K562 (cell line): ENCODE results near the gene ZDHHC17. TPM values are rescaled to one million over a fixed set of nuclear protein-coding genes. Genes with fewer than 3 reads are reported as not detected.

Experiments
- BRF1 ChIP-seq: IDR thresholded peaks from 3 replicates; pipeline ENCODE4 v1.6.1; 2011; ENCODE audit warnings: borderline replicate concordance, mild to moderate bottlenecking; ENCODE audit not compliant: insufficient read length; ENCODE audit errors: extremely low read depth
- CBX5 ChIP-seq: IDR thresholded peaks from 2 replicates; pipeline ENCODE4 v1.6.1; 2014; ENCODE audit warnings: low read depth, borderline replicate concordance
- ETV5 ChIP-seq: sonication (generic); formaldehyde crosslinking; IDR thresholded peaks from 2 replicates; pipeline ENCODE4 v1.4.0; 2020; ENCODE audit warnings: low read depth, mild to moderate bottlenecking, missing genetic modification reagents
- FIP1L1 ChIP-seq: fragments of 200-400 bp; formaldehyde crosslinking; IDR thresholded peaks from 2 replicates; pipeline ENCODE4 v1.6.1; 2018; ENCODE audit warnings: mild to moderate bottlenecking, low read depth, low read length; ENCODE audit not compliant: poor library complexity, severe bottlenecking
- MTA2 ChIP-seq: fragments of 450-650 bp; IDR thresholded peaks from 2 replicates; pipeline ENCODE4 v1.6.1; 2016; ENCODE audit warnings: low read depth
- MYC ChIP-seq, 2 experiments: fragments of 250-450 bp in 1 of 2; sonication (Bioruptor Pico) in 1 of 2; IDR thresholded peaks; 2 replicates each; pipeline versions ENCODE4 v1.5.1 to v1.6.1; 2012 to 2021; ENCODE audit warnings: low read depth in 2 of 2, borderline replicate concordance in 1 of 2, improper control_type of control experiment in 1 of 2, low read length in 1 of 2, mild to moderate bottlenecking in 1 of 2, moderate library complexity in 1 of 2
- NCOA4 ChIP-seq: fragments of 450-650 bp; IDR thresholded peaks from 2 replicates; pipeline ENCODE4 v1.6.1; 2018; ENCODE audit warnings: mild to moderate bottlenecking; ENCODE audit not compliant: partially characterized antibody
- SAFB2 ChIP-seq: fragments of 200-400 bp; formaldehyde crosslinking; IDR thresholded peaks from 2 replicates; pipeline ENCODE4 v1.6.1; 2018; ENCODE audit warnings: borderline replicate concordance, low read length, low read depth, moderate library complexity; ENCODE audit not compliant: severe bottlenecking
- SIX5 ChIP-seq, 2 experiments: IDR thresholded peaks; 2 replicates each; pipeline ENCODE4 v1.6.1; 2011; ENCODE audit warnings: low read length in 2 of 2, borderline replicate concordance in 1 of 2, low read depth in 1 of 2, mild to moderate bottlenecking in 1 of 2, moderate library complexity in 1 of 2; ENCODE audit not compliant: insufficient read depth in 1 of 2
- SOX6 ChIP-seq: fragments of 450-650 bp; IDR thresholded peaks from 2 replicates; pipeline ENCODE4 v1.6.1; 2014; ENCODE audit warnings: mild to moderate bottlenecking
- TAF15 ChIP-seq: fragments of 200-400 bp; formaldehyde crosslinking; IDR thresholded peaks from 2 replicates; pipeline ENCODE4 v1.6.1; 2017; ENCODE audit warnings: mild to moderate bottlenecking, low read depth, low read length, moderate library complexity
- TARDBP ChIP-seq: fragments of 450-650 bp; IDR thresholded peaks from 2 replicates; pipeline ENCODE4 v1.6.1; 2016
- XRCC4 ChIP-seq: IDR thresholded peaks from one replicate; pipeline ENCODE4 v1.6.1; 2011; ENCODE audit not compliant: insufficient read depth, insufficient read length; ENCODE audit errors: extremely low read depth
- ZFX ChIP-seq: sonication (generic); formaldehyde crosslinking; IDR thresholded peaks from 2 replicates; pipeline ENCODE4 v1.8.0; 2022; ENCODE audit warnings: mild to moderate bottlenecking, missing genetic modification reagents, moderate library complexity
- ZNF274 ChIP-seq: IDR thresholded peaks from 2 replicates; pipeline ENCODE4 v1.6.1; 2011; ENCODE audit warnings: low read depth, mild to moderate bottlenecking, low read length, moderate library complexity, borderline replicate concordance
- ZNF408 ChIP-seq: fragments of 250-450 bp; sonication (Bioruptor Pico); IDR thresholded peaks from 2 replicates; pipeline ENCODE4 v1.4.0; 2020; ENCODE audit warnings: low read depth, mild to moderate bottlenecking, moderate library complexity
- ZNF445 ChIP-seq: fragments of 250-450 bp; sonication (Bioruptor Pico); IDR thresholded peaks from 2 replicates; pipeline ENCODE4 v1.4.0; 2020; ENCODE audit warnings: low read depth, mild to moderate bottlenecking, moderate library complexity
- ZNF764 ChIP-seq: fragments of 250-450 bp; sonication (Bioruptor Pico); IDR thresholded peaks from 2 replicates; pipeline ENCODE4 v1.4.0; 2020; ENCODE audit warnings: low read depth, mild to moderate bottlenecking, moderate library complexity
- polyA plus RNA-seq, 8 experiments: library from polyadenylated mRNA; depleted of rRNA in 4 of 8; stranded (reverse) in 5 of 8; unstranded in 3 of 8; fragments of >200 nt; fragmentation: Nextera tagmentation in 2 of 8; fragmentation: Illumina TruSeq in 1 of 8; extraction: Ambion mirVana in 2 of 8; extraction: Trizol in 1 of 8; gene quantifications; 2 replicates each; pipeline versions ENCODE4 v1.2.1 to v1.2.3, GENCODE V29; 2011 to 2014; ENCODE audit warnings: inconsistent platforms in 1 of 8, missing spikeins in 1 of 8
- total RNA-seq, 7 experiments: library from RNA; depleted of rRNA in 6 of 7; stranded (reverse); fragments of >200 nt in 6 of 7; fragmentation: Illumina TruSeq in 2 of 7; extraction: Trizol in 2 of 7; gene quantifications; 2 replicates each; pipeline versions ENCODE4 v1.2.1 to v1.2.3, GENCODE V29; 2011 to 2021; ENCODE audit warnings: low replicate concordance in 1 of 7
- TF ChIP-seq, protein P1 (sequence below): fragments of 450-650 bp; IDR thresholded peaks from 2 replicates; pipeline ENCODE4 v1.7.0; 2016; ENCODE audit warnings: borderline replicate concordance
- TF ChIP-seq, protein P2 (sequence below): fragments of 250-450 bp; sonication (Bioruptor Pico); IDR thresholded peaks from 2 replicates; pipeline ENCODE4 v1.5.0; 2020; ENCODE audit warnings: mild to moderate bottlenecking
- TF ChIP-seq, protein P3 (sequence below), 2 experiments: fragments of 200-800 bp in 1 of 2; sonication (Bioruptor generic) in 1 of 2; sonication (generic) in 1 of 2; formaldehyde crosslinking in 1 of 2; IDR thresholded peaks in 1 of 2; conservative IDR thresholded peaks in 1 of 2; 2 replicates each; pipeline versions ENCODE4 v1.5.0 to v1.6.1; 2016 to 2020; ENCODE audit warnings: missing compliant biosample characterization in 1 of 2, missing genetic modification characterization in 1 of 2, missing genetic modification reagents in 1 of 2

The ZDHHC17 gene
- total and polyA plus RNA-seq, 9 of the 15 experiments (the other 6 are each of a cell fraction or from before 2014, with no cell fraction given): 6.7 to 66.0 (median 27.5) TPM

DNA sequence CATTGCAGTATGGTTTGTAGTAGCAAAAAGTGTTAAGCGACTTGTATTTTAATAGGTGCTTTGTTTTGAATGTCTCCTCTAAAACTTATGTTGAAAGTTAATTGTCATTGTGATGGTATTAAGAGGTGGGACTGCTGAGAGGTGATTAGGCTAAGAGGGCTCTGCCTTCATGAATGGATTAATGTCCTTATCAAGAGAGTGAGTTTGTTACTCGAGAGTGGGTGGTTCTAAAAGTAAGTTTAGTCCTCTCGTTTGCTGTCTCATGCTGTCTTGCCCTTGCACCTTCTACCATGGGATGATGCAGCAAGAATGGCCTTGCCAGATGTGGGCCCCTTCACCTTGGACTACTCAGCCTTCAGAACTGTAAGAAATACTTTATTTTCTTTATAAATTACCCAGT lies 17.4 kb downstream of the ZDHHC17 start (continued):
- no peak for TF ChIP-seq BRF1
- peak; percentile 35; the same call in 1 of the 2 replicates for TF ChIP-seq ZNF274
- TF ChIP-seq FIP1L1: no peak
- no peak for TF ChIP-seq TARDBP
- TF ChIP-seq, protein P1, sequence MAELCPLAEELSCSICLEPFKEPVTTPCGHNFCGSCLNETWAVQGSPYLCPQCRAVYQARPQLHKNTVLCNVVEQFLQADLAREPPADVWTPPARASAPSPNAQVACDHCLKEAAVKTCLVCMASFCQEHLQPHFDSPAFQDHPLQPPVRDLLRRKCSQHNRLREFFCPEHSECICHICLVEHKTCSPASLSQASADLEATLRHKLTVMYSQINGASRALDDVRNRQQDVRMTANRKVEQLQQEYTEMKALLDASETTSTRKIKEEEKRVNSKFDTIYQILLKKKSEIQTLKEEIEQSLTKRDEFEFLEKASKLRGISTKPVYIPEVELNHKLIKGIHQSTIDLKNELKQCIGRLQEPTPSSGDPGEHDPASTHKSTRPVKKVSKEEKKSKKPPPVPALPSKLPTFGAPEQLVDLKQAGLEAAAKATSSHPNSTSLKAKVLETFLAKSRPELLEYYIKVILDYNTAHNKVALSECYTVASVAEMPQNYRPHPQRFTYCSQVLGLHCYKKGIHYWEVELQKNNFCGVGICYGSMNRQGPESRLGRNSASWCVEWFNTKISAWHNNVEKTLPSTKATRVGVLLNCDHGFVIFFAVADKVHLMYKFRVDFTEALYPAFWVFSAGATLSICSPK: no peak
- TF ChIP-seq MTA2: no peak
- TF ChIP-seq CBX5: no peak
- TF ChIP-seq SAFB2: no peak
- no peak for TF ChIP-seq ZNF408 (CRISPR knock-in tag)
- no peak for TF ChIP-seq ETV5 (CRISPR knock-in tag)
- TF ChIP-seq TAF15: no peak
- TF ChIP-seq SOX6: no peak
- no peak for TF ChIP-seq SIX5 (IDR thresholded peaks at IDR 0.05; ENCODE audit: borderline replicate concordance in 1 of 2, insufficient read depth in 1 of 2, low read depth in 1 of 2, low read length in 2 of 2)
- TF ChIP-seq MYC (IDR thresholded peaks at IDR 0.05; ENCODE audit: low read depth, low read length): no peak
- TF ChIP-seq MYC (CRISPR knock-in tag; IDR thresholded peaks at IDR 0.05; ENCODE audit: borderline replicate concordance, low read depth): no peak
- TF ChIP-seq NCOA4: no peak
- no peak for TF ChIP-seq ZFX
- TF ChIP-seq ZNF764 (CRISPR knock-in tag): no peak
- TF ChIP-seq, protein P2, sequence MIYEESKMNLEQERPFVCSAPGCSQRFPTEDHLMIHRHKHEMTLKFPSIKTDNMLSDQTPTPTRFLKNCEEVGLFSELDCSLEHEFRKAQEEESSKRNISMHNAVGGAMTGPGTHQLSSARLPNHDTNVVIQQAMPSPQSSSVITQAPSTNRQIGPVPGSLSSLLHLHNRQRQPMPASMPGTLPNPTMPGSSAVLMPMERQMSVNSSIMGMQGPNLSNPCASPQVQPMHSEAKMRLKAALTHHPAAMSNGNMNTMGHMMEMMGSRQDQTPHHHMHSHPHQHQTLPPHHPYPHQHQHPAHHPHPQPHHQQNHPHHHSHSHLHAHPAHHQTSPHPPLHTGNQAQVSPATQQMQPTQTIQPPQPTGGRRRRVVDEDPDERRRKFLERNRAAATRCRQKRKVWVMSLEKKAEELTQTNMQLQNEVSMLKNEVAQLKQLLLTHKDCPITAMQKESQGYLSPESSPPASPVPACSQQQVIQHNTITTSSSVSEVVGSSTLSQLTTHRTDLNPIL (CRISPR knock-in tag): no peak
- no peak for TF ChIP-seq XRCC4
- no peak for TF ChIP-seq ZNF445 (CRISPR knock-in tag)
- TF ChIP-seq, protein P3, sequence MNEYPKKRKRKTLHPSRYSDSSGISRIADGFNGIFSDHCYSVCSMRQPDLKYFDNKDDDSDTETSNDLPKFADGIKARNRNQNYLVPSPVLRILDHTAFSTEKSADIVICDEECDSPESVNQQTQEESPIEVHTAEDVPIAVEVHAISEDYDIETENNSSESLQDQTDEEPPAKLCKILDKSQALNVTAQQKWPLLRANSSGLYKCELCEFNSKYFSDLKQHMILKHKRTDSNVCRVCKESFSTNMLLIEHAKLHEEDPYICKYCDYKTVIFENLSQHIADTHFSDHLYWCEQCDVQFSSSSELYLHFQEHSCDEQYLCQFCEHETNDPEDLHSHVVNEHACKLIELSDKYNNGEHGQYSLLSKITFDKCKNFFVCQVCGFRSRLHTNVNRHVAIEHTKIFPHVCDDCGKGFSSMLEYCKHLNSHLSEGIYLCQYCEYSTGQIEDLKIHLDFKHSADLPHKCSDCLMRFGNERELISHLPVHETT (CRISPR knock-in tag; conservative IDR thresholded peaks at IDR 0.05 in 1 of 2, IDR thresholded peaks at IDR 0.05 in 1 of 2): no peak
